ENCODE results near the gene PALLD.

Gene PALLD

GRCh38 chr4:168593399-168593798 lies 96.5 kb downstream of the PALLD start:
- DNase-seq (ENCODE audit: low spot score): no peak

DNA sequence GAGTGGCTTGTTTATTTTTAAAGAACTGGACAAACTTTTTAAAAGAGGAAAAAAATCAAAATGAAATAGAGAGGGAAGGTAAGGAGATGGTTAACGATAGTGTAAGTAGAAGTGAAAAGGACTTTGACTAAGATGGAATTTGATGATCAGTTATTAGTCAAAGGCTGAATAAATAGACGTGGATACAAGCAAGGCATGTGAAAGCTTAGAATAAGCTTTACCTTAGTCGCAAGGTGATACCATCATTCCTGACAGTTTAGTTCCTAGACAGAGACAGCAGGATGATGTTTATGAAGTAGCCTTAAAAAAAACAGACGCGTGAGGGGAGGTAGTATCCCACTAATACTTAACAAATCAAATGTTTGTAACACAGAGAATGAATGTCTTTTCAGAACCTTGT lies 97.3 kb downstream of the PALLD start:
- no peak for DNase-seq (ENCODE audit: low spot score)

- DNase-seq (ENCODE audit: low spot score): no peak
Observed at GRCh38 chr4:168598191-168598590, 101.3 kb downstream of the PALLD start.

GRCh38 chr4:168600796-168601583 lies 104.1 kb downstream of the PALLD start:
- DNase-seq (ENCODE audit: low spot score): no peak

GRCh38 chr4:168601899-168602298 lies 105.0 kb downstream of the PALLD start:
- no peak for DNase-seq (ENCODE audit: low spot score)

- DNase-seq (ENCODE audit: low spot score): no peak
Observed at GRCh38 chr4:168604496-168605373, 107.9 kb downstream of the PALLD start.

GRCh38 chr4:168605411-168605810 lies 108.6 kb downstream of the PALLD start:
- DNase-seq (ENCODE audit: low spot score): no peak

GRCh38 chr4:168607215-168607614 lies 110.4 kb downstream of the PALLD start:
- no peak for DNase-seq (ENCODE audit: low spot score)

GRCh38 chr4:168608771-168609170 lies 111.9 kb downstream of the PALLD start:
- DNase-seq (ENCODE audit: low spot score): no peak

DNA sequence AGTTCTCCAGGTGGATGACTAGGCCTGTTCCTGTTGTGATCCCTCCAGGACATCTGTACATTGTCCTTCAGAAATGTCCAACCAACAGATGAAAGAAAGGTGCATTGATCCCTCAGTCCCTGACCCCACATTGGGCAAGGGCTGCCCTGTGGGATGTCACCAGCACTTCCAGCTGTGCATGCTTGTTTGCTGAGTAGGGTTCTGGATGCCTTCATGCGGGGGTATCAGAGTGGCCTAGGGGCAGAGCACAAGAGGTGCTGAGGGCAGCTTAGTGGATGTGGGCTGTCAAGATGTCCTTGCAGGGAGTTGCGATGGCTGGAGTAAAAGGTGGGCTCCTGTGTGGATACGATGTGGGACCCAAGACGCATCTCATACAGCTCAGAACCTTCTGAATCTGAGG lies 112.5 kb downstream of the PALLD start:
- DNase-seq (ENCODE audit: low spot score): no peak

DNA sequence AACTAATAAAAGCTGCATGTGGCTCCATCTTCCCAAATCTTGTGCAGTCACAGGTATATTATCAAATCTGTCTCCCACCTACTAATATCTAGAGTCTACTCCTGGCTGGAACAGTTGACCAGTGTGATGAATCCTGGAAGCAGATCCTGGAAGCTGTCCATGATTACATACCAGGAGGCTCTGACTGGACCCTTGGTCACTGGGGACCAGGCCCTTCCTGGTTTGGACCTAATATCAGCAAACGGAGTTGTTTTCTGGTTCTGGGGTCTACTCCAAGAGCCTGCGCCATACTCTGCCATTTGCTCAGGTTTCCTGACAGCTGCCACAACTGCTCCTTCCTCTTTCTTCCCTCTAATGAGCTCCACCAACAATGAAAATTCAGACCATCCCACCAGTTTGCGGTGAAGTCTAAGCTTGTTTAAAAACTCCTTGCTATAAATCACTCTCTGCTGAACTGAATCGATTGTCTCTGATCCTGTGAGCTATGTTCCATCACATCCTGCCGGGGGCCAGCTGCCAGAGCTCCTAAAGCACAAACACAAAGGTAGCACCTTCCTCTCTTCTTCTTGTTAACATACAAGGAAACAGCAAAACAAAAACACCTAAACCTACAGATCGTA lies 114.2 kb downstream of the PALLD start:
- DNase-seq (ENCODE audit: low spot score): no peak

- no peak for DNase-seq (ENCODE audit: low spot score)
Observed at GRCh38 chr4:168612450-168613135, 115.7 kb downstream of the PALLD start.

DNA sequence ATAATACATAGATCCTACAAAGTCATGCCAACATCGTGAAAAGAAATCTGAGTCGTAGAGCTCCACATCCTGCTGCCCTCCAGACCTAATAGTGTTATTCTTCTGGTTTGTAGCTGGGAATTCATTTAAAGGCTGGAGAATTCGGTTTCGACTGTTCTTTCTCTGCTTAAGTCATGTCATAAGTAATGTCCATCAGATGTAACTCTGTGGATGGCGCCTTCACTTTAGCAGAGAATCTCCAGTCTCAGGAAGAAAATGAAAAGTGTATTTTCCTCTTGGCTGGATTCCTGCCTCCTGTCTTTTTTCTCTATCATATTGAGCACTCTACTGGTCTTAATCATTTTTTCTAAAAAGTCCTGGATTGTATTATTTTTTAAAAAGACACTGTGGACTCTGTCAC lies 117.0 kb downstream of the PALLD start:
- DNase-seq (ENCODE audit: low spot score): no peak

DNA sequence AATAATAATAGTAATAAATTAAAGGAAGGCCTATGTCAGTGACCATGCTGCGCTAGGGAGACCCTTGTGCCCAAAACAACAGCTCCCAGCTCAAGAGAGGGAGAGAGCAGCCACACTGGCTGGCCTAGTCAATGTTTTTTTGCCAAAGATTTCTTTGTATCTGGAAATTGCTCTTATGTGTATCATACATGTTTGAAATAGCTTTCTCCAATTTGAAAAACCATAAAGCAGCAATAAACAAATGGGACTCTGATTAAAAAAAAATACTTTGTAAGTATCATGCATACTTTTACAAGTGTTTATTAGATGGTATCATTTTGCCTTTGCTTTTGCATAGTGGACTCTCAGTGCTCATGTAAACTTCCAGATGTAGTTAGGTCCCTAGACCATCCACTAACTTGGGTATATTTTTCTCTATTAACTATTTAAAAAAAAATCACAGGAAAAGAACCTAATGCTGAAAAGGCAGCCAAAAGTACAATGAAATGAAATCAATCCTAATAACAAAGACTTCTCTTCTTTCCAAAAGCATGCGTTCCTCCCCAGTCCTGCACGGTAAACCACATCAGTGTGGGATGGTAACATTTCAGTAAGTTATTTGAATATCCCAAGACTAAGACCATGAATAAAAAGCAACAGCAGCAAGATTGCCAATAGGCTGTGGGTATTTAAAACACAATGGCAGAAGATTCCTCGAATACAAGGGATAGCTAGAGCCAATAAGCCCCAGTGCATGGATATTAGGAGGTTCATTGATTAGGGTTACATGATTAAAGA lies 117.6 kb downstream of the PALLD start:
- no peak for DNase-seq (ENCODE audit: low spot score)

DNA sequence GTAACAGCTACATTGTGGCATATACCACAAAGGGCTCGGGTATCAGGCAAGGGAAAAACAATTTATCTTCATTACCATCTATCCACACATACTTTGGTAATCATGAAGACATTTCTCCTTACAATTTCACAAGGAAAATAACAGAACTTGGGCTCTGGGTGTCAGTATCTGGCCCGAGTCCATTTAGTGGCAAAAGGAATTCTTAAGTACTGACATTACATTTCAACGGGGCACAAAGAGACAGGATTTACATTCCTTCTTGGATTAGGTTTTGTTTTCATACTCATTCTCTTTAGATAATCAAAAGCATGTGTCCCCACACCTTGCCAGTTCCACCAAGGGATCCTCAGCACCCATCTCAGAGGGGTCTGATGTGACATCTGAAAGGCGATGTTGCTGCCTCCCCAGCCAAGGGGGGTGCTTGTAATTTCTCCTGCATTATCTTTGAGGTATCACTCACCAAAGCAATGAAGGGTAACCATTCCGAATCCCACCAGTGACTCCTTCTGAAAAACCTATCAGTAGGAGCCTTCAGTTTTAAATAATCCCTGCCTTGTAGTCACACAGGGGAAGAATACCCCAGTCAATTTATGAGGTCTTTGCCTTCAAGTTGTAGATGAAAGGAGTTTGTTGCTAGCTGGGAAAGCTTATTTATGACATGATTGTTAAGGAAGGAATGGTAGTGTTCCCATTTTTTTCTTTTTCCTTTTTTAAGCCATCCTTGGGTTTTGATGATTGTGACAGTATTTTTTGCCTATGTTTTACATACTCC lies 118.6 kb downstream of the PALLD start:
- no peak for DNase-seq (ENCODE audit: low spot score)

GRCh38 chr4:168618577-168619265 lies 121.9 kb downstream of the PALLD start:
- DNase-seq (ENCODE audit: low spot score): no peak

- no peak for DNase-seq (ENCODE audit: low spot score)
Observed at GRCh38 chr4:168619266-168619631, 122.4 kb downstream of the PALLD start.

DNA sequence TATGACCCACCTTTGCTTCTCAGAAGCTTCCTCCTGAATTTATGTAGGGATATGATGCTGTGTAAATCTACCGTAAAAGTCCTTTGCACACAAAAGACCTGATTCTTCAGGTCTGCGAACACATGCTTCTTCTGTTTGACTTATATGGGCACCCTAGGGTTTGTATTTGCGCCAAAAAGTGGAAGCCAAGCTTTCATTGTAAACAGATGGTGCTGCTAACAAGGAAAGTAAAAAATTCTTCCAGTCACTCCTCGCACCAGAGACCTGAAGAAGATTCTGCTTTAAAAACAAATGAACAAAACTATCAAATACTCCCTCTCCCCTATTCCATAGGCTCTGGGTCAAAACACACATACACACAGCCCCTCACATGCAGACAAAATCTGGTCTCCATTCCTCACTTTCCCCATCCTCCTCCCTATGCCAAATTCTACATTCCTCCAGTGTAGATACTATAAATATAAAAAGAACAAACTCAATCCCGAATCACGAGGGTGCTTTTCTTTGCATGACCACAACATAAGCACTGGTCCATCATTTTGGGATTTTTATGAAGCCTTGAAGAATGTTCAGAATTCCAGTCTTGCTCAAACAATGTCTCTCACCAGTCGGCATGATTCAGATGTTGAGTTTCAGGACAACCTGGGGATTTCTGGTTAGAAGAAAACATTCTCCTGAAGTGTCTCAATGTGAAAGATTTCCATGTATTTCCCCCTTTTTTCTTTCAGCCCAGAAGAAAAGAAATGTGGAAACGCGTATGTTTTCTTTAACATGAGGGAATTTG lies 125.1 kb downstream of the PALLD start:
- DNase-seq (ENCODE audit: low spot score): no peak

DNA sequence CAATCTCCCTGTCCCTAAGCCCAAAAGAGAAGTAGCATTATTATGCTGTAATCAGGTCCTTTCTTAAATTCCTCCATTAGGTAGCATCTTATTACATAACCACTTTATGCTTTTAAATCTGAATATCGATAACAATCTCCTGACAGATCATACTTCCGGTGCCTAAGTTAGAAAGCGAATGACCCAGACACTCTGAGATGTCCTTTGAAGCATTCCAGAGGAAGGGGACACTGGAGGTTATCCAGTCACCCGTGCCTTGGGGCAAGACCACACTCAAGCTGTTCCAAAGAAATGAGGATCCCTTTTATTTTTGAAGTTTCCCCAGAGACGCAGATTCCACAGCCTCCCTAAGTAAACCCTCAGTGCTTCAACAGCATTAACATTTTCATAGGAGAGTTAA lies 125.7 kb downstream of the PALLD start:
- DNase-seq (ENCODE audit: low spot score): no peak
